HL-60 (cell line): ENCODE data around the gene NR1H4.

Source experiments
- DNase-seq, 2 experiments: peaks; one replicate each; pipeline ENCODE4 v3.0.0-alpha.2; 2010 to 2020; ENCODE audit warnings: low read depth in 1 of 2, low spot score in 1 of 2
- H3K27ac ChIP-seq: fragments of 250-450 bp; sonication (Bioruptor Pico); replicated peaks from 2 replicates; pipeline ENCODE4 v1.5.1; 2020; ENCODE audit warnings: mild to moderate bottlenecking, moderate library complexity
- H3K27me3 ChIP-seq: fragments of 250-450 bp; sonication (Bioruptor Pico); 2 replicates; pipeline ENCODE4 v1.5.1; 2021; ENCODE audit warnings: mild to moderate bottlenecking, moderate library complexity; ENCODE audit not compliant: insufficient read depth, poor library complexity, severe bottlenecking
- H3K4me3 ChIP-seq: replicated peaks from 2 replicates; pipeline ENCODE4 v1.5.1; 2011; ENCODE audit warnings: mild to moderate bottlenecking, control low read depth, low read length; ENCODE audit not compliant: insufficient read depth
- CTCF ChIP-seq: IDR thresholded peaks from one replicate; pipeline ENCODE4 v1.5.1; 2011; ENCODE audit warnings: low read length, control low read depth, inconsistent platforms; ENCODE audit not compliant: insufficient read depth
- GABPA ChIP-seq: IDR thresholded peaks from 2 replicates; pipeline ENCODE4 v1.6.1; 2012; ENCODE audit warnings: low read depth
- POLR2AphosphoS5 ChIP-seq: IDR thresholded peaks from 2 replicates; pipeline ENCODE4 v1.6.1; 2012; ENCODE audit warnings: low read depth
- REST ChIP-seq: IDR thresholded peaks from 2 replicates; pipeline ENCODE4 v1.6.1; 2012; ENCODE audit warnings: low read depth; ENCODE audit not compliant: insufficient replicate concordance
- SPI1 ChIP-seq: IDR thresholded peaks from 2 replicates; pipeline ENCODE4 v1.6.1; 2012; ENCODE audit warnings: low read depth, mild to moderate bottlenecking, borderline replicate concordance

NR1H4 gene

GRCh38 chr12:100491104-100491503, 17.4 kb downstream of the NR1H4 start:
- no peak for DNase-seq
- no peak overlapping the region for H3K4me3 ChIP-seq
- no peak overlapping the region for H3K27ac ChIP-seq
- H3K27me3 ChIP-seq = no peaks in the 10 kb centered on the region
- TF ChIP-seq SPI1 (no peak), GABPA (no peak), POLR2AphosphoS5 (no peak), REST (no peak), CTCF (no peak)

GRCh38 chr12:100493396-100494012, 19.8 kb downstream of the NR1H4 start:
- no peak for DNase-seq
- Histone ChIP-seq H3K27me3 (no peaks in the 10 kb centered on the region), H3K27ac (no peak overlapping the region), H3K4me3 (no peak overlapping the region)
- TF ChIP-seq CTCF (no peak), GABPA (no peak), REST (no peak), SPI1 (no peak), POLR2AphosphoS5 (no peak)

- DNase-seq = no peak
- TF ChIP-seq SPI1 = no peak
- no peak for TF ChIP-seq CTCF
- no peak for TF ChIP-seq REST
- TF ChIP-seq GABPA = no peak
- TF ChIP-seq POLR2AphosphoS5 = no peak
- Histone ChIP-seq H3K4me3 (no peak overlapping the region), H3K27ac (no peak overlapping the region), H3K27me3 (no peaks in the 10 kb centered on the region)
These were observed 20.4 kb downstream of the NR1H4 start for GRCh38 chr12:100494026-100494425.
